Loucy (cell line): ENCODE data around the gene GRAMD4.

Experiments
- EZH2phosphoT487 ChIP-seq: fragments of 200-600 bp; IDR thresholded peaks from 2 replicates; pipeline ENCODE4 v1.6.1; 2018; ENCODE audit warnings: antibody characterized with exemption, mild to moderate bottlenecking, moderate library complexity, borderline replicate concordance
- TF ChIP-seq, protein P1 (sequence below): fragments of 200-600 bp; sonication (generic); conservative IDR thresholded peaks from 2 replicates; pipeline ENCODE4 v1.5.1; 2014; ENCODE audit warnings: mild to moderate bottlenecking, antibody characterized with exemption, low read length

DNA sequence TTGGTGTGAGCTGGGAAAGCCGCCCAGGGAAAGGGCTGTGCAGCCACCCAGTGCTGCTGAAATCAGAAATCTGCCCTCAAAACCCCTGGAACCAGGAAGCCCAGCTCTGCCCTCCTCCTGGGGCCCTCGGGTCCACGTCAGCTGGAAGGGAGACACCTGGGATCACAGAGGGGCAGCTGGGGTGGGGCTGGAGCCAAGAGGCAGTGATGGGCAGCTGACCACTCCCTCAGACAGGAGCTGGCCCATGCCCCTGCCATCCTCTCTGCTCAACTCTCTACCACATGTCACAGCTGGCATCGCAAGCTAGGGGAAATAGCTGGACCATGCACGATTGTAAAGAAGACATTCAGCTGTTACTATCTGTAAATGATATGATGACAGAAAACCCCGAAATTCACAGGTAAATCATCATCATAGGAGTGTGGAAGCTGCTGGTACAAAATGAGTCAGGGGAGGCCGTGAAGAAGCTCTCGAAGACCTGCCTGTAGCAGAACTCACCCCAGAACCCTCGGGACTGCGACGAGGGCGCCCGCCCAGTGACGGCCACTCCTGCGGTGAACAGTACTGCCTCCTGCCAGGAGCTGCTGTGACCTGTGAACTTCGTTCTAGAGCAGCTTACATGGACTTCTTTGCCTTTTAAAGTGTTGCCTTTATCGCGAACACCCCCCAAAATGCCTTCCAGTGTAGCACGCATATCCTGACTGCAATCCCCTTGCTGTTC is 62.0 kb downstream of the GRAMD4 start:
- TF ChIP-seq, protein P1, sequence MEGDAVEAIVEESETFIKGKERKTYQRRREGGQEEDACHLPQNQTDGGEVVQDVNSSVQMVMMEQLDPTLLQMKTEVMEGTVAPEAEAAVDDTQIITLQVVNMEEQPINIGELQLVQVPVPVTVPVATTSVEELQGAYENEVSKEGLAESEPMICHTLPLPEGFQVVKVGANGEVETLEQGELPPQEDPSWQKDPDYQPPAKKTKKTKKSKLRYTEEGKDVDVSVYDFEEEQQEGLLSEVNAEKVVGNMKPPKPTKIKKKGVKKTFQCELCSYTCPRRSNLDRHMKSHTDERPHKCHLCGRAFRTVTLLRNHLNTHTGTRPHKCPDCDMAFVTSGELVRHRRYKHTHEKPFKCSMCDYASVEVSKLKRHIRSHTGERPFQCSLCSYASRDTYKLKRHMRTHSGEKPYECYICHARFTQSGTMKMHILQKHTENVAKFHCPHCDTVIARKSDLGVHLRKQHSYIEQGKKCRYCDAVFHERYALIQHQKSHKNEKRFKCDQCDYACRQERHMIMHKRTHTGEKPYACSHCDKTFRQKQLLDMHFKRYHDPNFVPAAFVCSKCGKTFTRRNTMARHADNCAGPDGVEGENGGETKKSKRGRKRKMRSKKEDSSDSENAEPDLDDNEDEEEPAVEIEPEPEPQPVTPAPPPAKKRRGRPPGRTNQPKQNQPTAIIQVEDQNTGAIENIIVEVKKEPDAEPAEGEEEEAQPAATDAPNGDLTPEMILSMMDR, result no peak
- TF ChIP-seq EZH2phosphoT487, result no peak
